Spleen (tissue), 7 donors: ENCODE data around the gene ATP8A2.

ENCODE experiments used
- CTCF ChIP-seq, 11 experiments: fragments of 200-600 bp in 7 of 11; fragments of 450-650 bp in 4 of 11; sonication (generic) in 4 of 11; IDR thresholded peaks in 8 of 11; conservative IDR thresholded peaks in 3 of 11; 1 replicate in 7 of 11; 2 replicates in 4 of 11; pipeline versions ENCODE4 v1.4.0 to v1.8.0; 2016 to 2021; ENCODE audit warnings: antibody characterized with exemption in 11 of 11, inconsistent platforms in 4 of 11, mild to moderate bottlenecking in 1 of 11
- POLR2A ChIP-seq, 3 donors: fragments of 450-650 bp; IDR thresholded peaks; one replicate each; pipeline ENCODE4 v1.5.1; 2017; ENCODE audit warnings: antibody characterized with exemption in 3 of 3, mild to moderate bottlenecking in 1 of 3
- donor health status: DM: no; HTN: no; CAD: no; lungs with moderate emphysema.
- donor health status: DM: no; HTN: no; CAD: no.
- donor health status: DM: no; HTN: no; CAD: no.

- TF ChIP-seq CTCF (IDR thresholded peaks at IDR 0.05 in 8 of 11, conservative IDR thresholded peaks at IDR 0.05 in 3 of 11) (no peak), POLR2A (IDR thresholded peaks at IDR 0.05) (no peak)
These were observed 644.4 kb downstream of the ATP8A2 start for GRCh38 chr13:26016189-26016588.
